ENCODE results near the gene MMD.

- TF ChIP-seq TCF12 (IDR thresholded peaks at IDR 0.05; ENCODE audit: low read depth) (no peak), EGR1 (IDR thresholded peaks at IDR 0.05) (no peak), CEBPB (IDR thresholded peaks at IDR 0.05) (no peak), TAF1 (IDR thresholded peaks at IDR 0.05; ENCODE audit: low read depth) (no peak), EP300 (IDR thresholded peaks at IDR 0.05; ENCODE audit: borderline replicate concordance) (no peak), MAX (IDR thresholded peaks at IDR 0.05) (no peak), REST (IDR thresholded peaks at IDR 0.05; ENCODE audit: low read depth) (no peak), ZBTB7A (IDR thresholded peaks at IDR 0.05; ENCODE audit: low read depth) (no peak), FOXM1 (IDR thresholded peaks at IDR 0.05; ENCODE audit: borderline replicate concordance, low read depth) (no peak), TEAD4 (IDR thresholded peaks at IDR 0.05) (no peak), USF1 (IDR thresholded peaks at IDR 0.05) (no peak), NFIC (IDR thresholded peaks at IDR 0.05) (no peak), YY1 (IDR thresholded peaks at IDR 0.05; ENCODE audit: low read depth) (no peak), CREB1 (IDR thresholded peaks at IDR 0.05; ENCODE audit: low read depth) (no peak)
Observed at GRCh38 chr17:55458287-55458900, 36.8 kb upstream of the MMD start.
